NCI-H2107 (cell line): Measurements from ENCODE around the gene CLCF1.
A peak's percentile ranks its signal among the peaks of the same experiment; 100 is the strongest.

Experiments used
- DNase-seq: peaks from one replicate; lab custom pipeline; 2025; lab: John Stamatoyannopoulos, UW

Gene CLCF1

DNA sequence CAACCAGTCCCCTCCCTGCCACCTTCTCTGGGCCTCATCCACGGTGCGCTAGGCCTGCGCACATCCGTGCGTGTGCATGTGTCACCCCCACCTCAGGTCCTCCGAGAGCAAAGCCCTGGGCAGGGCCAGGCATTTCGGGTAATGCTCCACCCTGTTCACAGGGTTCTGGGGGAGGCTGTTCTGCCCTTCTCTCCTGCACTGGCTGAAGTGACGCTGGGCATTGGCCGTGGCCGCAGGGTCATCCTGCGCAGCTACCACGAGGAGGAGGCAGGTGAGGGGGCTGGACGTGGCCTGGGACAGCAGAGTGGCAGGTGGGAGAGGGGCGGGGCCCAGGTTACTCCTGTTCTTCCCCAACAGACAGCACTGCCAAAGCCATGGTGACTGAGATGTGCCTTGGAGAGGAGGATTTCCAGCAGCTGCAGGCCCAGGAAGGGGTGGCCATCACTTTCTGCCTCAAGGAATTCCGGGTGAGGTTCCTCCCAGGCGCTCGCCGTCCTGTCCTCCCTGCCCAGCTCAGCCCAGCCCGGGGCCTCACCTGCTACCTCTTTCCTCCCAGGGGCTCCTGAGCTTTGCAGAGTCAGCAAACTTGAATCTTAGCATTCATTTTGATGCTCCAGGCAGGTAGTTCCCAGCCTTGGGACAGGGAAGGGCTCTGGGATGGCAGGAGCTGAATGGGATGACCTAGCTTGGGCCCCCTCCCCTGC is 22.3 kb upstream of the CLCF1 start:
- no peak for DNase-seq

DNA sequence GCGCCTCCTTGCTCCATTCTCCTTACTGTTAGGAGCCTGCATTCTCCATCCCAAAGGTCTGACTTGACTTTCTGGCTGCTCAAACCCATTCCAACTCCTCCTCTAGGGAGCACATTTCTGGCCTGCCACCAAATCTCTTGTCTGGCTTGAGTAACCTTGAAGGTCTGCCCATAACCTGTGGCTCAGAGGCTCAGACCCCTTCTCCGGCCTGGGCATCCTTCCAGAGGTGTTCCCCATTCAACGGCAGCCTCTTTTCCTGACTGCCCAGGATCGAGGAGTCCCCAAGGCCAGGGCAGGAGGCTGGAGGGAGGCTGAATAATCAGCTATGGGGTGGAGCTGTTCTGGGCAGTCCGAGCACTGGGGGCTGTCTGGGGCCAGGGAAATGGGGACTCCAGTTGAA is 20.6 kb upstream of the CLCF1 start:
- no peak for DNase-seq

DNA sequence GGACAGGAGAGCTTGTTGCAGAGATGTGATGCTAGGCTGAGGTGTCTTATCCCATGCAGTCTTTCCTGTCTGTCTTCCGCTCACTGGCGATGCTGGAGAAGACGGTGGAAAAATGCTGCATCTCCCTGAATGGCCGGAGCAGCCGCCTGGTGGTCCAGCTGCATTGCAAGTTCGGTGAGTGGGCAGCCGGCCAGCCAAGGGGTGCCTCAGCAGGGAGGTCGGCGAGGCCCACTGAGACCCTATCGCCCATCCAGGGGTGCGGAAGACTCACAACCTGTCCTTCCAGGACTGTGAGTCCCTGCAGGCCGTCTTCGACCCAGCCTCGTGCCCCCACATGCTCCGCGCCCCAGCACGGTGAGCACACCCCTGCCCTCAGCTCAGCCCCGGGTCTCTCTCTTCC is 20.0 kb upstream of the CLCF1 start:
- DNase-seq: no peak

DNA sequence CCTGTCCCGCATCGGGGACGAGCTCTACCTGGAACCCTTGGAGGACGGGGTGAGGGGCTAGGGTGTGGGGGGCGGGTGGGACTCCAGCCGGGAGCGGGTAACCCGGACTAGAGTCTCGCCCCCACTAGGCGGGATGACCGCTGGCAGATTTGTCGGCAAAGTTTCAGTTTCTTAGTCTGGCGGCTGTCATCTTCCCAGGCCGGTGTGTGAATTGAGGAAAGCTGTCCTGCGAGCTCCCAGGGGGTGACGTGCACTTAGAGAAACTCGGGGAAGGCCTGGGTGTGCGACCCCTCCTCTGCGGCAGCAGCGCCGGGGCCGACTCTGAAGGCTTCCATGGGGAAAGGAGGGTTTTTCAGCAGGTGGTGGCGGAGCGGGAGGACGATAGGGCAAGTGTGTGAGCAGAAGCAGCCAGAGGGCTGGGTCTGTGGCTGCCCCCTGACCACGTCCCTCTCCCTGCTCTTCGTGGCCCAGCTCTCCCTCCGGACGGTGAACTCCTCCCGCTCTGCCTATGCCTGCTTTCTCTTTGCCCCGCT is 18.9 kb upstream of the CLCF1 start:
- no peak for DNase-seq

DNA sequence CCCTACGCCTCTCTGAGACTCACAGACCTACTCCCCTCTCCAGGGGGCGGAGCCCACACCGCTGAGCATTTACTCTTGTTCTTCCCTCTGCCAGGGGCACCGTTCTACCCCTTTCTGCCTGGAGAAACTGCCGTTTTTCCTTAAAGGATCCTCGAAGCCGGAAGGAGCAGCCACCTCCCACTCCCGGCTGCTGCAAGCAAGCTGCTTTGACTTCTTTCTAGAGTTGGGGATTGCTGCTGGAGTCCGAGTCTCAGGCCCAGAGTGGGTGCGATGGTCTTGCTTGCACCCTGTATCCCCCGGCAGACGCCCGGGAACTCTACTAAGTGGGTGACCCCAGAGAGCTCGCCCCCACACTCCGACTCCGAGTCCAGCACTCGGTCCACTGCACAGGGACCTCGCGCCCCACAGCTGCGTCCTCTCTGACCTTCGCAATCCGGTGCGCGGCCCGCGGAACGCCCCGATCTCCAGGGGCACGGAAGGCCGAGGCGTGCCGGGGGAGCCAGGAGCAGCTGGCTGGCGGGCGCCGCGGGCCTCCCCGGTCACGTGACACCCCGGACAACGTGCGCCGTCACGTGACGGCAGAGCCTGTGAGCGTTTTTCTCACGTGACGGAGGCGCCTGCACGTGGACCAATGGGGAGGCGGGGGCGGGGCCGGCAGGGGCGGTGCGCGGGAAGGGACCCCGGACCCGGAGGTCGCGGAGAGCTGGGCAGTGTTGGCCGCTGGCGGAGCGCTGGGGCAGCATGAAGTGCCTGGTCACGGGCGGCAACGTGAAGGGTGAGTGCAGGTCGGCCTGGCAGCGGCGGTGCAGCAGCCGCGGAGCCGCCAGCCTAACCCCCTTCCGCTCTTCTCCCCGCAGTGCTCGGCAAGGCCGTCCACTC is 18.1 kb upstream of the CLCF1 start, which contains the start of gene RAD9A:
RAD9A (plus strand) TSS at position 683 of the 879 bp plus-strand sequence; CDS start at position 742, 59 bp downstream.
- peak; percentile 88 for DNase-seq

DNA sequence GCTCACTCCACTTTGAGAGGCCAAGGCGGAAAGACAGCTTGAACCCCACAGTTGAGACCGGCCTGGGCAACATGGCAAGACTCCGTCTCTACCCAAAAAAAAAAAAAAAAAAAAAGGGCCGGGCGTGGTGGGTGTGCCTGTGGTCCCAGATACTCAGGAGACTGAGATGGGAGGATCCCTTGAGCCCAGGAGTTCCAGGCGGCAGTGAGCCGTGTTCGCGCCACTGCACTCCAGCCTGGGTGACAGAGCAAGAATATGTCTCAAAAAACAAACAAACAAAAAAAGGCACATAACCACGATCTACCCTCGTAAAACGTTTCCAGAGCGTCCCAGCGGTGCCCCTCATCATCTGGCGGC is 17.5 kb upstream of the CLCF1 start:
- DNase-seq: no peak

DNA sequence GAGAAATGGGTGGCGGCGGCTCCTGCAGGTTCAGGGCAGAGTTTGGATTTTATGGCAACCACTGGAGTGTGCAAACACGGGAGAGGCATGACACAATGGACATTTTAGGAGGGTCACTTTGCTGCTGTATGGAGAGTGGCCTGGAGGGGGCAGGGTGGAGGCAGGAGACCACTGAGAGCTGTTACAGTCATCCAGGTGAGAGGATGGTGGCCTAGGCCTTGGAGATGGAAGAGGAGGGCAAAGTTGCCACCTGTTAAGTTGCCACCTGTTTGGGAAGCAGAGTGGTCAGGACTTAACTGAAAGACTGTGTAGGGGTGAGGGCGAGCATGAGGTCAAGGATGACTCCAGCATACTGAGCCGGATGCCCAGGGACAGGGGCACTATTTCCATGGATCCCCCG is 16.1 kb upstream of the CLCF1 start:
- no peak for DNase-seq

DNA sequence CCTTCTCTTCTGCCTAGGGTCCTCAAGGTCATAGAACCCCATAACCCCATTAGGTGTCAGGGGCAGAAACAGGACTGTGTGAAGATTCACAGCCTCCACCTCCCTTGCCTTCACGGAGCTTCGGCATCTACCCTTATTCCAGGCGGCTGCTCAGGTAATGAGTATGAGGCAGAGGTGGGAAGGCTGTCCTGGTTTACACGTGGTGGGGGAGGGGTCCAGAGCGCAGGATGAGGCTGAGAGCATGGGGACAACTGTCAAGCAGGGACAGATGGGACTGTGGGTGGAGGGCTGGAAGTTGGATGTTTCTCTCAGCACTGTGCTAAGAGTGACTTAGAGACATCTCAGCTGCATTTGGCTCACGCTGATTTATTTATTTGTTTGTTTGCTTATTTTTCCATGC is 14.1 kb upstream of the CLCF1 start:
- no peak for DNase-seq

DNA sequence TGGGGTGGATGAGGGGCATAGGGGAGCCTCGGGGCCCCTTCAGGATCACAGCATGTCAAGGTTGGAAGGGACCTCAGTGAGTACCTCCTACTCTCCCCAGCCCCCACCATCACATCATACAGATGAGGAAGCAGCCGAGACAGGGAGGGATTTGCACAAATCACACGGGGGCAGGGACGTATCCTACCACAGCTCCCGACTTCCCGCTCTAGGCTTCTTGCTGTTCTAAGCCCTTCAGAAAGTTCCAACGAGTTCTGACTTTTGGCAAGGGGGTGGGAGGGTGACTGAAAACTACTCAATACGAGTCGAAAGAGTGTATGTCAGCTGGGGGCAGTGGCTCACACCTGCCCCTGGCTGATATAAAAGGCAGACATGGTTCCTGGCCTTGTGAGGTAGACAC is 13.7 kb upstream of the CLCF1 start:
- no peak for DNase-seq

DNA sequence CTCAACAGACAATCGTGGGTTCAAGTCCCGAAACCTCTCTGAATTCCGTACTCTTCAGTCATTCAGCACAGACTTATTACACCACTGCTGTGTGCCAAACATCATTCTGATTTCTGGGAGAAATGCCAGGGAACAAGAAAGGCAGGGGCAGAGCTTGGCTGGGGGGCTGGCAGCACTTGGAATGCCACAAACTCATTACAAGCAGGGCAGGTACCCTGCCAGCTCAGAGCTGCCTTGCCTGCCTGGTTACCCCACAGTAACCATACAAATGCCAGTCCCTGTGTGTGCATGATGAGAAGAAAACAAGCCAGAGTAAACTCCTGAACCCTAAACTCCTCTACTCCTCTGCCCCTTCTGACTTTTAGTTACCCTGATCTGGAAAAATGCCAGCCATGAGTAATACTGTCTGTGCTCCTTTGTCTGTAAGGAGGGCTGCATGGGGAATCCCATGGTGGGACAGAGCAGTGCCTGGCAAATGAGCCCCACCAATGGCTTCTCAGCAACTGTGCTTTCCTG is 11.5 kb upstream of the CLCF1 start:
- no peak for DNase-seq

DNA sequence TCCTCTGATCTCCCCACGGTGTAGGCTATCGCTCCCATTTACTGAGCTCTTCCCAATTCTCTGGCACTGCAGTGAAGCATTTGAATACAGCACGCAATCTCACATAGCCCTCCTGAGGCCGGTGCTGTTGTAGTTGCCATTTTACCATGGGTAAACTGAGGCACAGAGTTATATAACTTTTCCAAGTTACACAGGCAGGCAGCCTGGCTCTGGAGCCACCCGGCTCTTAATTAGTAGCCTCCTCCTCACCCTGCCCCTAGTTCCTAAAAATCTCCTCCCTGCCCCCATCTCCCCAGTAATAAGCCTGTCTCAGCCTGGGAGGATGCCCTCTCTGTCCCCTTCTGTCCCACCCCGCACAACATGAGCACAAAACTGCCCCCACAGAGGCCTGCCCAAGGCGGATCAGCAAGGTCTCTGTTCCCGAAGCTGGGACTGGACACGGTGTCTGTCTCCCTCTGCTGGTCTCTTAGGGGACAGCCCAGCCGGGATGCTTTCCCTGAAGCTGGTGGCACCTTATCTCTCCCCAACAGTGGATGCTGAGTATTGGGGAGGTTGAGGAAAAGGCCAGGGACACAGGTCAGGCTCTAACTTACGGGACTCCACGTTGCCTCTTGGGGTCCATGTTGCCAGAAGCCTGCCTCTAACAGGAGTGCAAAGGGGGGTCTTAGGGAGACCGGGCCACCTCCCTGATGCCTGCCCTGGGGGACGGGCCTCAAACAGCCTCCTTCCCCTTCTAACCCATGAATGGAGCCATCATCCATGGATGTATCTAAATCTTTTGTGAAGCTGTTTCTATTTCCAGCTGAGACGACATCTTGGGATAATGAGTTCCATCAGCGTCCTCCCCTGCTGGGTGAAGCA is 9.1 kb upstream of the CLCF1 start:
- DNase-seq: peak; percentile 27

DNA sequence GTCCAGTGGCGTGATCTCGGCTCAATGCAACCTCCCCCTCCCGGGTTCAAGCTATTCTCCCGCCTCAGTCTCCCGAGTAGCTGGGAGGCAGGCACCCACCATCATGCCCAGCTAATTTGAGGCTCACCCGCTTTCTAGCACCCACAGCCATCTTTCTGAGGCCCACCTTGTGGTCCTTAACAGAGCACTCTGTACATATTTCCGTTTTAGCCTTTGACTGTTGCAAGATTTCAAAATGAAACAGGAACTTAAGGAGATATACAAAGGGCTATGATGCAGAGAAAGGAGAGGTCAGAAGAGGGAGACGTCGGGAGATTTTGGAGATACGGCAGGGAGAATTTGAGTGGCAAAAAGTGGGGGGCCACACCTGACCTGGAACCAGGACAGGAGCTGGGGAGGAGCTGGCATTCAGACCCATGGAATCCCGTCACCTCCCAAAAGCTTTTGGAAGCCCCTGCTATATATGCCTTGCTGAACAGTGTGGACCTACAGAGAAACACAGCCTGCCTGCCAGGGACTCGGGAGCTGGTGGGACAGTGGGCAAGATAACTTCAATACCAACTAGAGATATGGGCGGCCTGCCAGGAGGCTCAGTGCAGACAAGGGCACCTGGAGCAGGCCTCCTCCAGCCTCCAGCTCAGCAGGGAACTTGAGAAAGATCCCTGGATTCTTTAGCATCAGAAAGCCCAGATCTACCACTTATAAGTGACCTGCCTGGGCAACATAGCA is 8.0 kb upstream of the CLCF1 start:
- no peak for DNase-seq

DNA sequence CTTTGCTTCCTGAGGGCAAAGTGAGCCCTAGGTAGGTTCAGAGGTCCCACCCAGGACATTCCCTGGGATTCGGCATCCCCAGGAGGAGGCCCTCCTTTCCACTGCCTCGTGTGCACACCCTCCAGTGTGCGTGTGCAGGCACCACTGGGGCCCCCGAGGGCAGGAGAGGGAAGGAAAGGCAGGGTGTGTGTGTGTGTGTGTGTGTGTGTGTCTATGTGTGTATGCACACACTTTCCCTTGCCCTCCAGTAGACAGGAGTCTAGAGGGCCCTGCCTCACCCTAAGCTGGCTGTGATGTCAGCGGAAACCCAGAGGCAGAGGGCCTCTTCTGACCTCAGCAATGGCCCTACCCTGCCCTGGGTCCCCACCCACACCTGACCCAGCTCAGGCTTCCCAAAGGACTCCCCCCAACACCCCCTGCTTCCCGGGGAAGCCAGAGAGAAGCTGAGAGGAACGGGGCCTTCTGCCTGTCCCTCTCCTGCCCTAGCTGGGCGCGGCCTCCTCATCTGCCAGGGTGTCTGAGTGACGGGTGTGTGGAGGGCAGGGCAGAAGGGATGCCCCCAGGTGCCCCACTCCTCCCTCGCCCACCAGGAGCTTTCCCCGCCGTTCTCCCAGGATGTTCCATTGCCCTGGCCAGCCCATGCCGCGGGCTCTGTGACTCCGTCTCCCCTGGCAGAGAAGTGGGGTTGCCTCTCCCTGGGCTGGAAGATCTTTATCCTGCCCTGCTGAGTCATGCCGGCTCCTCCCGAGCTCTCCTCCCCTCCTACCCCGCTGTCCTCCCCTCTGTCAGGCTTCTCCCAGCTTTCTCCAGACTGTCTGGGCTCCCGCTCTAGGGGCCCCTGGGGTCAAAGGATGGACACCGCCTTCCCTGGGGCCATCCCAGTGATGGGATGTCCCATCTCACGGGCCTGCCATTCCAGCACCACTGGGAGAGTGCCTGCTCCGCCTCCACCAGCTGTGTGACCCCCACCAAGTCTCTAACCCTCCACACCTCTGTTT is 6.0 kb upstream of the CLCF1 start:
- no peak for DNase-seq

DNA sequence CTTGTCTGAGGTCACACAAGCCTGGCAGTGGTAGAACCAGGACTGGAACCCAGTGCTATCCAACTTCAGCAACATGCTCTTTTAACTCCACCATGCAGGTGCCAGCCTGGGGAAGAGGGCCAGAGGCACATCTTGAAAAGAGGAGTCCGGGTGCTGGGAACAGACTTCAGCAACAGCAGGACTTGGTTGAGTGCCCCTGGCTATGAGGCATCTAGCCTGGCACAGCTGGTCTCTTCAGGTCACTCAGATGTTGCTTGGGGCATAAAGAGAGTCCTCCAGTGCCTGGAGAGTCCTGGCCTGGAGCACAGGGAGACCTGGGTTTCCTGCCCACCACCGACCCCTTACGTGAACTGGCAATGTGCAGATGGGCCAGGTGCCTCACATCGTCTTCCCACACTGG is 5.1 kb upstream of the CLCF1 start:
- no peak for DNase-seq

DNA sequence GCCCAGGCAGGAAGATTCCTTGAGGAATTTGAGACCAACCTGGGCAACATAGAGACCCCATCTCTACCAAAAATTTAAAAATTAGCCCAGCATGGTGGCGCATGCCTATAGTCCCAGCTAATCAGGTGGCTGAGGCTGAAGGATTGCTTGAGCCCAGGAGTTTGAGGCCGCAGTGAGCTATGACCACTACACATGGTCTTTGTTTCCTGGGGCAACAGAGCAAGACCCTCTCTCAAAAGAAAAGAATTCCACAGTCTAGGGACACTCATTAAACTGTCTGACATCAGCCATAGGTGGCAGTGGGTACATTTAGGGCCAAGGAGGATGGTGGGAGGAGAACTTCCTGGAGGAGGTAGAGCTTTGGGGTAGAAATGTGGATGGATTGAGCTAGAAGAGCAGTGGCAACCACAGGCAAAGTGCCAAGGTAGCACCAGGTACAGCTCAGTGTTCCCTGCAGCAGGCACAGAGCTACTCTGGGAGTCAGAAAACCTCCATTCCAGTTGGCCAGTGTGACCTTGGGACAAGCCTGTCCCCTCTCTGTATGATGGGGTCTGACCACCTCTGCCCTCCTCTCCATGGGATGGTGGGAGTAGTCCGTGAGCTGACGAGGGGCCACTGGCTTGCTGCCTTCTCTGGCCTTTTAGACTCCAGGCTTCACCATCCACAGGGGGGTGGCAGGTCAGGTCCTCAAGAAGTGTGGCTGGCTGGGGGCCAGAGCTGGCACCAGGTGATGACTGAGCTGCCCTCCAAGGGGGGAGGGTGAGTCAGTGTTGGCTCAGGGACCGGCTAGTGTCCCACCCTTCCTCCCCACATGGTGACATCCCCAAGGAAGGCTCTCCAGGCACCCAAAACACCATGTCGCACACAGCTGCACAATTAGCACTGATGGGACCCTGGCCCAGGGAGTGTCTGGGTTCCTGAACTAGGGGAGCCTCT is 3.7 kb upstream of the CLCF1 start:
- no peak for DNase-seq

DNA sequence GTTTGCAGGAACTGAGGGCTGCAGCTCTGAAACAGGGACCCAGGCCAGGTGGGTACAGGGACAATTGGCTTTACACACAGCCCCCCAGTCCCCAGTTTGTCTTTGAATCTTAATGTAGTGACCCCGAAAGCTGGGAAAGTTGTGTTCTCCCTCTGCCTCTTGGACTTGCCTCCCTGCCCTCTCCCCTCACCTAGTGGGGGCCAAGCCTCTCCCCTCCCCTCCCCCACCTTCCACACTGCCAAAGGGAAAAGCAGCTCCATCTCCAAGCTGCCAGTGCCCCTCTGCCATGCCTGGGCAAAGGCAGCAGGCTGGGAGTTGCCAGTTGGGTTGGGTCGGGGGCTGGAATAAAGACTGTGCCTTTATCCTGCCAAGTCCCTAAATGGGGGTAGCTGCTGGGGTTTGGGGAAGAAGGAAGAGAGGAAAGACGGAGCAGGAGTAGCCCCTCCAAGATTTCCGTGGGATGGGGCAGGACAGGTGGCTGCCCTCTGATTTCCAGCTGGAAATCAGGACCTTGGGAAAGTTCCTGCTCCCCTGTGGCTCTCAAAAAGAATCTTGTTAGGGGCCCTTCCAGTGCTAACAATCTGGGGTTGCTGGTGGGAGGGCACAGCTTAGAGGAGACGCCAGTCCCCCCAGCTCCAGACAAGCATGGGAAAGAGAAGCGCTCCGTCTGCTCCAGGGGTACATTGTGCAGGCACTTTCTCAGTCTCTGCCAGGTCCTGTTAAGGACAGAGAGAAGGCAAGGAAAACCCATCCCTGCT is 2.8 kb upstream of the CLCF1 start:
- no peak for DNase-seq

DNA sequence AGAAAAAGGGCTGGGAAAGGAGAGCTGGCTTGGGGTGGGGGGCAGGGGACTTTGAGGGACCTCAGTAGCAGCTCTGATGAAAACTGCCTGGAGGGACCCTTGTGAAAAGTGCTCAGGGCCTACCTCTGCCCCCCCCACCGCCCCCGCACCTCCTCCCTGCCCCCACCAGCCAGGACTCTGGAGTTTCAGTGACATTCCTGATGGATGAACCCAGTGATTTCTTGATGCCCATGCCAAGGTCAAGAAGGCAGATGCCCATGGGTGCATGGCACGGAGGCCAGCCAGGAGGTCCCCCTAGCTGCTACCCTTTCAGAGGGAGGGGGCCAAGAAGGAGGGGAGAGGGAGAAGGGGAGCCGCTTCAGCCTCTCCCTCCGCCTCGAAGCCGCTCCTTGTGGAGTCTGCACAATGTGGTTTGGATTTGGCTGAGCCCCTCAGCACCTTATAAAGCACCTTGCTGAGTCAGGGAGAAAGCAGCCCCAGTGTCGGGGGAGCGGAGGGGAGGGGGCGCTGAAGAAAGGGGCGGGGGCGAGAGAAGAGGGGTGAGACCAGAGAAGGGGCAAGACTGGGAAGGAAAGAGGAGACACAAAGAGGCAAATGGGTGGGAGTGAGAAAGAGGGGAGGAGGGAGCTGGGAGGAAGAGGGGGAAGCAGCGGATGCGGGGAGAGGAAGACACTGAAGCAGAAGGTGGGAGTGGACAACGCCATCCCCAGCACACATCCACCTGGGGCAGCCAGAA is 2.1 kb upstream of the CLCF1 start:
- no peak for DNase-seq
